Adrenal gland (tissue), 5 donors: ENCODE data around the gene OR11H6.

Experiments
- CTCF ChIP-seq, 6 experiments: fragments of 450-650 bp in 4 of 6; fragments of 200-600 bp in 2 of 6; sonication (generic) in 1 of 6; IDR thresholded peaks; 1 replicate in 5 of 6; 2 replicates in 1 of 6; pipeline versions ENCODE4 v1.5.1 to v1.8.0; 2016 to 2021; ENCODE audit warnings: antibody characterized with exemption in 6 of 6, mild to moderate bottlenecking in 2 of 6, moderate library complexity in 1 of 6
- POLR2A ChIP-seq, 2 donors: fragments of 450-650 bp; IDR thresholded peaks; one replicate each; pipeline ENCODE4 v1.6.1; 2017; ENCODE audit warnings: antibody characterized with exemption in 2 of 2, mild to moderate bottlenecking in 2 of 2, moderate library complexity in 1 of 2
- donor health status: DM: no; HTN: no; CAD: no.

- no peak for TF ChIP-seq POLR2A (IDR thresholded peaks at IDR 0.05)
- TF ChIP-seq CTCF (IDR thresholded peaks at IDR 0.05) = no peak
These were observed 13.9 kb upstream of the OR11H6 start for GRCh38 chr14:20209595-20209994.
